HAP-1 (cell line): ENCODE measurements around the gene ASPDH.

Experiments used
- DNase-seq, 2 experiments: peaks; one replicate each; pipeline ENCODE4 v3.0.0-alpha.2; 2016 to 2020; ENCODE audit warnings: low spot score in 2 of 2
- H3K27me3 ChIP-seq: fragments of 250-450 bp; sonication (Bioruptor Pico); 2 replicates; pipeline ENCODE4 v1.5.1; 2020; ENCODE audit warnings: low read depth, mild to moderate bottlenecking, moderate library complexity
- H3K36me3 ChIP-seq: fragments of 250-450 bp; sonication (Bioruptor Pico); replicated peaks from 2 replicates; pipeline ENCODE4 v1.5.1; 2020; ENCODE audit warnings: mild to moderate bottlenecking
- H3K4me1 ChIP-seq: fragments of 250-450 bp; sonication (Bioruptor Pico); 2 replicates; pipeline ENCODE4 v1.5.1; 2020; ENCODE audit warnings: mild to moderate bottlenecking
- H3K4me3 ChIP-seq: fragments of 250-450 bp; sonication (Bioruptor Pico); 2 replicates; pipeline ENCODE4 v1.5.1; 2020; ENCODE audit warnings: mild to moderate bottlenecking, moderate library complexity
- H3K9me3 ChIP-seq: fragments of 250-450 bp; sonication (Bioruptor Pico); 2 replicates; pipeline ENCODE4 v1.5.1; 2020; ENCODE audit warnings: mild to moderate bottlenecking, moderate library complexity
- in situ Hi-C: fragments of 300-500 bp; cut with MboI; formaldehyde crosslinking; loops from 3 replicates; pipeline ENCODE4 v1.14.3; 2020; ENCODE audit warnings: low sequenced_read_pairs, inconsistent platforms, mixed read lengths

Gene ASPDH

GRCh38 chr19:50513746-50514345 is at the start of gene ASPDH:
Gene ASPDH, minus strand, starts transcription at chr19:50513913. Its CDS starts 90 bp downstream, at chr19:50513823.
- H3K4me1 ChIP-seq, result no peaks in the 10 kb centered on the region
- no peaks in the 10 kb centered on the region for H3K36me3 ChIP-seq
- no peaks in the 10 kb centered on the region for H3K9me3 ChIP-seq
- no peak for DNase-seq
- in situ Hi-C loops, result no loop called here
- no peak within 1 kb of the TSS for H3K4me3 ChIP-seq
- no peaks in the 10 kb centered on the region for H3K27me3 ChIP-seq

DNA sequence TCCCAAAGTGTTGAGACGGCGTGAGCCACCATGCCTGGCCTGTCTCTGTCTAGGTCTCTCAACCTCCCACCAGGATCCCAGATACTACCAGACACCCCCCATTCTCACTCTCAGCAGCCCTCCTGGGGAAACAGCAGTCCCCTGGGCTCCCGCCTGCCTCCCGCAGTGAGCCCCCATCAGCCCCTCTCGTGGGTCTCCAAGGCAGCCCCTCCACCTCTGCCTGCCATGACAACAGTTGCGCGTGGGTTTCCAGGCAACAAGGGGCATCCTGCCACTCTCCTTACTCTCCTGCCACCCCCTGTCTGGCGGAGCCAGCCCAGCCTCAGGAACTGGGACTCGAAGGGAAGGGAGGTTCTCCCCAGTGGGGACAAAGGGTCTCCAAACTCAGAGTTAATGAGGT is 49.3 kb upstream of the ASPDH start:
- DNase-seq, result no peak
- no peaks in the 10 kb centered on the region for H3K36me3 ChIP-seq
- H3K27me3 ChIP-seq, result peaks cover 52% of the 10 kb centered on the region
- in situ Hi-C loops, result no loop called here
- no peak overlapping the region for H3K4me3 ChIP-seq
- no peaks in the 10 kb centered on the region for H3K4me1 ChIP-seq
- no peaks in the 10 kb centered on the region for H3K9me3 ChIP-seq

DNA sequence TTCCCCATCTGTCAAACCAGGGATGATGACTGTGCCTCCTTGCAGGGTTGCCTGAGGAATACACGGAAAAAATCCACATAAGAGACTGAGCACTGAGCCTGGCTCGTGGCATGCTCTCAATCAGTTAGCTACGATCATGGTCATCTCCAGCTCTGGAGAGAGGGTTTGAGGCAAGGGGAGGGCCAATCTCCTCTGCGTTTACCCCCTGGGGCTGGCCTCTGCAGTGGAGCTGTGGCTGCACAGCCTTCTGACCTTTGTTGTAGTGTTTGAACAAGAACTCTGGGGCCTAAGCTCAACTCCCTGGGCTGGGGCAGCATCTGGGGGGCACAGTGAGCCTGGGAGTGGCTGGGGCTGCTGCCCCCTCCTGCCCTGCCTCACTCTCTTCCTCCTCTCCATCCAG is 48.6 kb upstream of the ASPDH start:
- in situ Hi-C loops, result no loop called here
- no peak overlapping the region for H3K4me3 ChIP-seq

DNA sequence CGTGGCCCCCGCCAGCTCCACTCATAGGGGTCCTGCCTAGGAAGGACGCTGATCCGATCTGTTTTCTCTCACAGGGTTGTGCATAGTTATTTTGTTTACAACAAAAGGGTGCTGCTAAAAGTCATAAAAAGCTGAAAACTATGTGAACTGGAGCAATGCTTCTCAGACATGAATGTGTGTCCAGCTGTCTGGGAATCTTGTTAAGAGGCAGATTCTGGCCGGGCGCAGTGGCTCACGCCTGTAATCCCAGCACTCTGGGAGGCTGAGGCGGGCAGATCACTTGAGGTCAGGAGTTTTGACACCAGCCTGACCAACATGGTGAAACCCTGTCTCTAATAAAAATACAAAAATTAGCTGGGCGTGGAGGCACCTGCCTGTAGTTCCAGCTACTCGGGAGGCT is 45.9 kb upstream of the ASPDH start:
- Histone ChIP-seq H3K4me1 (peaks cover 4% of the 10 kb centered on the region; the same call in 1 of the 2 replicates), H3K36me3 (no peaks in the 10 kb centered on the region), H3K9me3 (no peaks in the 10 kb centered on the region), H3K27me3 (peaks cover 26% of the 10 kb centered on the region), H3K4me3 (no peak overlapping the region)
- no peak for DNase-seq
- in situ Hi-C loops, result no loop called here

More for the DNA sequence above, 48.6 kb upstream of the ASPDH start:
- Histone ChIP-seq H3K4me1 (no peaks in the 10 kb centered on the region), H3K9me3 (no peaks in the 10 kb centered on the region), H3K27me3 (peaks cover 52% of the 10 kb centered on the region), H3K36me3 (no peaks in the 10 kb centered on the region)
- no peak for DNase-seq

- DNase-seq, result no peak
- H3K4me1 ChIP-seq, result peaks cover 4% of the 10 kb centered on the region; the same call in 1 of the 2 replicates
- no peaks in the 10 kb centered on the region for H3K9me3 ChIP-seq
- H3K4me3 ChIP-seq, result no peak overlapping the region
- no peaks in the 10 kb centered on the region for H3K36me3 ChIP-seq
- H3K27me3 ChIP-seq, result peaks cover 14% of the 10 kb centered on the region
- in situ Hi-C loops, result no loop called here
Measured at GRCh38 chr19:50558449-50558848, 44.7 kb upstream of the ASPDH start.

GRCh38 chr19:50558039-50558438 is 44.3 kb upstream of the ASPDH start:
- Histone ChIP-seq H3K27me3 (peaks cover 10% of the 10 kb centered on the region), H3K9me3 (no peaks in the 10 kb centered on the region), H3K4me1 (peaks cover 4% of the 10 kb centered on the region; the same call in 1 of the 2 replicates), H3K36me3 (no peaks in the 10 kb centered on the region), H3K4me3 (no peak overlapping the region)
- in situ Hi-C loops, result no loop called here
- DNase-seq, result no peak

GRCh38 chr19:50557009-50557613 is 43.4 kb upstream of the ASPDH start:
- Histone ChIP-seq H3K4me3 (peak overlapping the region; percentile 38), H3K9me3 (no peaks in the 10 kb centered on the region), H3K4me1 (peaks cover 4% of the 10 kb centered on the region; the same call in 1 of the 2 replicates), H3K36me3 (no peaks in the 10 kb centered on the region), H3K27me3 (peaks cover 6% of the 10 kb centered on the region; the same call in 1 of the 2 replicates)
- in situ Hi-C loops, result no loop called here
- DNase-seq, result no peak

DNA sequence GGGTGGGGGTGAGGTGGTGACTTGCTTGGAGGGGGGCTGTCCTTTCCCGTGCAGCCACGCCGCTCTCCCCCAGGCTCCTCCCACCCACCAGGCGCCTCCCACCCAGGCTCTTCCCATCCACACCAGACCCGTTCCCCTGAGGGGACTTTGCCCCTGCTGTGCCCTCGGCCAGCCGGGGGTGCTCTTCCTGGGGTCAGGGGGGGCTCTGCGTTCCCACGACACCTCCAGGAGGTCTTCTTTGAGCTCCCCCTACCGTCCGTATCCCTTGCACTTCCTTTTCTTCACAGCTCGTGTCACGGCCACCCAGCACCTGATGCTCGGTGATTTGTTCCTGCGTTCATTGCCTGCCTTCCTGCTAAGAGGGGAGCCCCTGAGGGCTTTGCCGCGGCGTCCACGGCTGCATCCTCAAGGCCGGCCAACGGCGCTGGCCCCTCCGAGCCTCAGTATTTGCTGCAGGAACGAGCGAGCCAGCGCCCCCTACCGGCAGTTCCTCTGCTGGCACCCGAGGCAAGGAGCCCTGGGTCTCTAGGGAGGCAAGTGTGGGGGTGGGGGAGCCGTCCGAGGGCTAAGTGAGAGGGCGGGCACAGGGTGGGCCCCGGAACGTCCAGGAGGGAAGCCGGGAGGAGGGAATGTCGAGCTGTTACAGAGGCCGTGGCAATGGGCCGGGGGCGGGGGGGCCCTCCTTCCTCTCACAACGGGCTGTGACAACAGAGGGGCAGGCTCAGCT is 42.7 kb upstream of the ASPDH start:
- Histone ChIP-seq H3K36me3 (no peaks in the 10 kb centered on the region), H3K4me1 (peaks cover 4% of the 10 kb centered on the region; the same call in 1 of the 2 replicates), H3K9me3 (no peaks in the 10 kb centered on the region), H3K27me3 (peaks cover 10% of the 10 kb centered on the region; the same call in 1 of the 2 replicates), H3K4me3 (peak overlapping the region; percentile 38)
- in situ Hi-C loops, result no loop called here
- DNase-seq, result peak; percentile 50 to 98

GRCh38 chr19:50555450-50556281 is 42.0 kb upstream of the ASPDH start:
- H3K36me3 ChIP-seq, result no peaks in the 10 kb centered on the region
- peaks cover 4% of the 10 kb centered on the region; the same call in 1 of the 2 replicates for H3K4me1 ChIP-seq
- peak; percentile 39 to 75 for DNase-seq
- H3K27me3 ChIP-seq, result peaks cover 14% of the 10 kb centered on the region; the same call in 1 of the 2 replicates
- in situ Hi-C loops, result no loop called here
- H3K4me3 ChIP-seq, result peak overlapping the region; percentile 38
- no peaks in the 10 kb centered on the region for H3K9me3 ChIP-seq

- in situ Hi-C loops, result no loop called here
- no peak for DNase-seq
Measured at GRCh38 chr19:50555033-50555432, 41.3 kb upstream of the ASPDH start.

GRCh38 chr19:50554212-50554611 is 40.5 kb upstream of the ASPDH start:
- in situ Hi-C loops, result no loop called here
- no peaks in the 10 kb centered on the region for H3K36me3 ChIP-seq
- DNase-seq, result no peak
- H3K4me1 ChIP-seq, result peaks cover 4% of the 10 kb centered on the region; the same call in 1 of the 2 replicates
- no peaks in the 10 kb centered on the region for H3K9me3 ChIP-seq
- H3K27me3 ChIP-seq, result peaks cover 19% of the 10 kb centered on the region
- H3K4me3 ChIP-seq, result no peak overlapping the region

More at GRCh38 chr19:50555033-50555432, 41.3 kb upstream of the ASPDH start:
- H3K4me3 ChIP-seq, result no peak overlapping the region
- no peaks in the 10 kb centered on the region for H3K9me3 ChIP-seq
- H3K27me3 ChIP-seq, result peaks cover 17% of the 10 kb centered on the region; the same call in 1 of the 2 replicates
- no peaks in the 10 kb centered on the region for H3K36me3 ChIP-seq
- H3K4me1 ChIP-seq, result peaks cover 4% of the 10 kb centered on the region; the same call in 1 of the 2 replicates

DNA sequence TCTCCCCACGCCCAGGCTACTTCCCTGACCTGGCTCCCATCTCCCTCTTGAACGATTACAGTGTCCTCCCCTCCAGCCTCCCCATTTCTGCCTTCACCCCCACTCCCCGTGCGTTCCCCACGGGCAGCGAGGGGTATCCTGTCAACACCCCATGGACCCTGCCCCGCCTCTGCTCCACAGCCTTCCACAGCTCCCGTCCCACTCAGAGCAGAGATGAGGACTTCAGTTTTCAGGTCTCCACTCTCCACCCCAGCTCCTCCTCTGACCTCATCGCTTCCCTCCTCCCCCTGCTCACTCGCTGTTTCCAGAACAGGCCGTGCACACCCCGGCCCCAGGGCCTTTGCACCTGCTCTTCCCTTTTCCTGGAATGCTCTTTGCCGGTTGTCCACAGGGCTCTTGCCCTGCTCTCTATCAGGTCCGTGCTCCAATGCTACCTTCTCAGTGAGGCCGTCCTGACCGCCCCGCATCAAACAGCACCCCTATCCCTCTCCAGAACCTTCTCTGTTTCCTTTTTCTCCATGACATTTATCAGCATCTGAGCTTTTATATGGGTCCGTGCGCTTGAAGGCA is 39.5 kb upstream of the ASPDH start:
- in situ Hi-C loops, result no loop called here
- Histone ChIP-seq H3K4me3 (no peak overlapping the region), H3K36me3 (no peaks in the 10 kb centered on the region), H3K27me3 (peaks cover 19% of the 10 kb centered on the region), H3K4me1 (peaks cover 4% of the 10 kb centered on the region; the same call in 1 of the 2 replicates), H3K9me3 (no peaks in the 10 kb centered on the region)
- DNase-seq, result no peak

GRCh38 chr19:50552540-50552939 is 38.8 kb upstream of the ASPDH start:
- Histone ChIP-seq H3K9me3 (no peaks in the 10 kb centered on the region), H3K4me1 (peaks cover 4% of the 10 kb centered on the region; the same call in 1 of the 2 replicates), H3K27me3 (peaks cover 19% of the 10 kb centered on the region), H3K36me3 (no peaks in the 10 kb centered on the region), H3K4me3 (no peak overlapping the region)
- in situ Hi-C loops, result no loop called here
- DNase-seq, result no peak
